COLO668 (cell line): ENCODE results near the gene SRRM3.
"Not testable (repeated sequence)": the region's sequence is repeated elsewhere in the genome, so short reads cannot be mapped to it uniquely, and the experiment has no call there.

Source experiments
- DNase-seq: peaks from one replicate; lab custom pipeline; 2025; ENCODE audit not compliant: unreplicated experiment; lab: John Stamatoyannopoulos, UW

The SRRM3 gene

GRCh38 chr7:76187272-76187671 lies 14.4 kb upstream of the SRRM3 start:
- no peak for DNase-seq

DNA sequence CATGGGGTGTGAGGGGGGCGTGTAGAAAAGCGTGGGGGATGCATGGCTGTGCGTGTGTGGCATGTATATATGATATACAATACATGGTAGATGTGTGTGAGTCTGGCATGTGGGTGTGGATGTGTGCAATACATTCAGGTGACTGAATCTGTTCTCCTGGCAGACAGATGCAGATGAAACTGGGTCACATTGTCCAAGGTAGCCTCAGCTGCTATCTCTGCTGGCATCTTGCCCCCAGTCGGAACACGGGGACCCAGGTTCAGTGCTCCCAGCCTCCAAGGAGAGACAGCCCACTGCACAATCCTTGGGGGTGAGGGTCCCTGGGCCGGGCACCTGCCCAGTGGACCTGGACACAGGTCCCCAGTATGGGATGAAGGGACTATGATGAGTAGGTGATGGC lies 12.4 kb upstream of the SRRM3 start:
- no peak for DNase-seq

DNA sequence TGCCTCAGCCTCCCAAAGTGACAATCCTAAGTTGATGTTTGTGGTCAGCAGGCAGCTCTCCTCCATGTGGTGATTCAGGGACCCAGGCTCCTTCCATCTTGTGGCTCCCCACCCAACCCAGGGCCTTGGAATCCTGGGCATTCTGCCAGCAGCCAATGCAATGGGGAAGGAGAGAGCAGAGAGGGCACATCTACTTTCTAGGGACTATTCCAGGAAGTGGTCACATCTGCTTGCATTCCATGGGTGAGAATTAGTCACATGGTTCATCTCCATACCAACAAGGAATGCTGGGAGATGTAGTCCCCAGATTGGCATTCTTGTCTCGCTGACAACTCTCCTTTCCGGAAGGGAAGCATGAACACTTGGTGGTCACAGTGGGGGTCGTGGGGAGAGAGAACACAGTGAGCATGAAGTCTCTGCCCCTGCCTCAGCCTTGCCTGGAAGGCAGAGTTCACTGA lies 9.9 kb upstream of the SRRM3 start:
- DNase-seq = peak; percentile 47

DNA sequence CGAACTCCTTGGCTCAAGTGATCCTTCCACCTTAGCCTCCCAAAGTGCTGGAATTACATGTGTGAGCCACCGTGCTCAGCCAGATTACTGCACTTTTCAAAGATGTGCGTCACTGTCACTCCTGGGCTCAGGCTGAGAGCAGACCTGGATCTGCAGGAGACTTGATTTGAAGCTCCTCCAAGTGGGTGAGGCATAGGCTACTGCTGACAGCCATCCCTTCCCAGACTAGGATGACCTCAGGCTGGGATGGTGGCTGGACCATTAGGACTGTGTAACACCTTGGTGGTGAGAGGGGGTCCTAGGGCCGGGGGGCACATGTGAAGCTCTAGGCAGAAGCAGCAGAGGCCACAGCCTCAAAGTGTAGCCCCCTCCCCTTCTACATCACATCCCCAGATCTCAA lies 8.2 kb upstream of the SRRM3 start:
- no peak for DNase-seq

GRCh38 chr7:76193883-76194282 lies 7.8 kb upstream of the SRRM3 start:
- DNase-seq = no peak

GRCh38 chr7:76196786-76197185 lies 4.9 kb upstream of the SRRM3 start:
- DNase-seq = no peak

DNA sequence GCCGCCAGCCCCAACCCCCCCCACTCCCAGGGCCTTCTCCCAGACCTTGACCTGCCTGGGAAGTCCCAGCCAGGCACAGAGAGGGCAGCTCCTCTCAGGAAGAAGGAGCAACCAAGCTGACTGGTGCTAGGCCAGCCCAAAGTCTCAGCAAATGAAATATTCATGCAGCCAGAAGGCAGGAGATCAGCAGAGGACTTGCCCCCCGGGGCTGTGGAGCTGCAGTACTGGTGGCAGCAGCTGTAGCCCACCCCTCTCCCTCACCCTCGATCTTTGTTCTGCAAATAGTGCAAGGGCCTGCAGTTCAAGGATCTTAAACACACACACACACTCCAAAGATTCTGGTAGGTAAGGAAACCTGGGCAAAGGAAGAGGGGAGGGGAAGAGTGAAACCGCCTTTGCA lies 3.5 kb upstream of the SRRM3 start:
- no peak for DNase-seq

GRCh38 chr7:76202666-76203030 lies 952 bp downstream of the SRRM3 start:
- peak; percentile 10 for DNase-seq

DNA sequence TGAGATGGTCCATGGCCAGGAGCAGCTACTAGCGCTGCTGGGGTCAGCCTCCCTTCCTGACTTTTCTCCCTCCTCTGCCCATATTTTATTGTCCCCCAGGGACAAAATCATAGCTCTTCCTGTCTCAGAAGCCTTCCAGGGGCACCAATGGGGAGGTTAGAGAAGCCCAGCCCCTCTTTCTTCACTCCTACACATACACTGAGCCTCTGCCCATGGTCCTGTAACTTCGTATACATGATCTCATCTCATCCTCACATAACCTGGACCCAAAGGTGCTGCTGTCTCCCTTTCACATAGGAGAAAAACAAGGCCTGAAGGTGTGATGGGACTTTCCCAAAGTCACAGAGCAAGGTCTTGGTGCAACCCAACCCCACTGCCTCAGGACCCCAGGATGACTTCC lies 2.5 kb downstream of the SRRM3 start:
- DNase-seq = no peak

DNA sequence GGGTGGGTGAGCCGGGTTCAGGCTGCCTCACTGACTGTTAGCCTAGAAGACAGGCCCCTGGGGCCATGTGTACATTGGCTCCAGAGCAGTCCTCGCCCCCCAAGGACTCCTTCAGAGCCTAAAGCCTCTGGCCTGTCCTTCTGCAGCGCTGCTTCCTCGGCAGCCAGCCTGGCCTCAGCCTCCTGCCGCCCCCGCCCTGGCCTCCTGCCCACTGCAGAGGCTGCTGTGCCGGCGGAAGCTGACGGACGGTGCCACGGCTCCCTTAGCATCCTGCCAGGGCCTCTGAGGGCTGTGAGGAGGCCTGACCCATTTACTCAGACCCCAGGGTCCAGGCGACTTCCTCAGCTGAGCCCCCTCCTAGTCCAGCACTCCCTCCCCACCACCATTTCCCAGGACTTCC lies 4.9 kb downstream of the SRRM3 start:
- no peak for DNase-seq

DNA sequence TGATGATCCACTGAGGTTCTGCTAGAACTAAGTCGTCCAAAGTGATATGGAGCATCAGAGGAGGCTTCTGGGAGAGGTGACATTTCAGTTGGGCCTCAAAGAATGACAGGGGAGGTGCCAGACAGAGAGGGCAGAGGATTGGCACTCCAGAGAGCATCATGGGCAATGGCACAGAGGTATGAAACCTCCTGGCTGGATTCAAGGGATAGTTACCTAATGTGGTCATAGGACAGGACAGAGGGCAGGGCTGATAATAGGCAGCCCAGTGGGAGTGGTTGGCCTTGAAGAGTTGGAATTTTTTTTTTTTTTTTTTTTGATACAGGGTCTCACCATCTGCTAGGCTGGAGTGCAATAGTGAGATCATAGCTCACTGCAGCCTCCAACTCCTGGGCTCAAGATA lies 7.6 kb downstream of the SRRM3 start:
- no peak for DNase-seq

DNA sequence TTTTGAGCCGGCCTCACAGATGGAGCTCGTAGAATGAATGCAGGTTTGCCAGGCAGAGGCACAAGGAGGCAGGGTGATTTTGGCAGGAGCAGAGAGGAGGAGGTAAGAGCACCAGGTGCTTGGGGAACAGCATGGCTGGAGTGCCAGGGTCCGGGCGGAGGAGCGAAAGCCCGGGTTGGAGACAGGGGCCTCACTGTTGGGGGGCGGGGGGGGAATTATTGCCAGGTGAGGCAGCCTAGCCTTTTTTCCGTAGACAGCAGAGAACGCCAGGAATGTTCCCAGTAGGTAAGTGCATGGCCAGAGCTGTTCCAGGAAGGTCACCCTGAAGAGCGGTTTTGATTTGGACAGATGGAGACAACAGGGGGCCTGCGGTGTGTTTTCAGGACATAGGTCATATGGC lies 9.5 kb downstream of the SRRM3 start:
- DNase-seq = no peak

DNA sequence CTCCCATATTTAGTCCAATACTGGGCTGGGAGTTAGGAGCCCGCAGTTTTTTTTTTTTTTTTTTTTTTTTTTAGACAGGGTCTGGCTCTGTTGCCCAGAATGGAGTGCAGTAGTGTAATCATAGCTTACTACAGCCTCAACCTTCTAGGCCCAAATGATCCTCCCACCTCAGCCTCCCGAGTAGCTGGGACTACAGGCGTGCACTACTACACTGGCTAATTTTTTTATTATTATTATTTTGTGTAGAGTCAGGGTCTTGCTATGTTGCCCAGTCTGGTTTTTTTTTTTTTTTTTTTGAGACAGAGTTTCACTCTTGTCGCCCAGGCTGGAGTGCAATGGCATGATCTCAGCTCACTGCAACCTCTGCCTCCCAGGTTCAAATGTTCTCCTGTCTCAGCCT lies 13.7 kb downstream of the SRRM3 start:
- not testable (repeated sequence) for DNase-seq

DNA sequence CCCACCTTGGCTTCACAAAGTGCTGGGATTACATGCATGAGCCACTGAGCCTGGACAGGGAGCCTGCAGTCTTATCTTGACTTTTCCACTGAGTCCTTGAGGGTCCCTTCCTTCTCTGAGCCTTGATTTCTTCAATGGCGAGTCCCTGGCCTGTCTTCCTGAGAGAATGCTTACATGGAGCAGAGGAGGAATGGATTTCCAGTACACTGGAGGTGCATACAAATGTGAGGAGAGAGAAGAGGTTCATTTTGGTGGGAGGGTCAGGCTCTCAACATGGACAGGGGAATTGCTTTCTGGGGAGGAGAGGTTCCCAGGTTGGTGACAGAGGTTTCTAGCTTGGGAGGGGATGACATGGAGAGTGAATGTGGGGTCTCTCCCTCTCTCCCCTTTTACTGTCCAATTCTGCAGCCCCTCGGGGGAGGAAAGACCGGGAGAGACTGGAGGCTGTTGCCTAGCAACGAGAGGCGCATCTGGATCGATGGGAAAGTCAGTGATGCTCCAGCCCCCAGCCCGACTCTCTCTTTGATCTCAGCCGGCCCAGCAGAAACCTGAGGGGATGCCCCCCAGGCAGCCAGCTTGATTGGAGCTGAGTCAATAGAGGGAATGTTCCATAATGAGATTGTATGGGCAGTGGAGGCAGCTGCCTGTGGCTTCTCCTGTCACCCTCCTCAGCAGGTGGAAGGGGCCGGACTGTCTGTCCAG lies 14.8 kb downstream of the SRRM3 start:
- no peak for DNase-seq

DNA sequence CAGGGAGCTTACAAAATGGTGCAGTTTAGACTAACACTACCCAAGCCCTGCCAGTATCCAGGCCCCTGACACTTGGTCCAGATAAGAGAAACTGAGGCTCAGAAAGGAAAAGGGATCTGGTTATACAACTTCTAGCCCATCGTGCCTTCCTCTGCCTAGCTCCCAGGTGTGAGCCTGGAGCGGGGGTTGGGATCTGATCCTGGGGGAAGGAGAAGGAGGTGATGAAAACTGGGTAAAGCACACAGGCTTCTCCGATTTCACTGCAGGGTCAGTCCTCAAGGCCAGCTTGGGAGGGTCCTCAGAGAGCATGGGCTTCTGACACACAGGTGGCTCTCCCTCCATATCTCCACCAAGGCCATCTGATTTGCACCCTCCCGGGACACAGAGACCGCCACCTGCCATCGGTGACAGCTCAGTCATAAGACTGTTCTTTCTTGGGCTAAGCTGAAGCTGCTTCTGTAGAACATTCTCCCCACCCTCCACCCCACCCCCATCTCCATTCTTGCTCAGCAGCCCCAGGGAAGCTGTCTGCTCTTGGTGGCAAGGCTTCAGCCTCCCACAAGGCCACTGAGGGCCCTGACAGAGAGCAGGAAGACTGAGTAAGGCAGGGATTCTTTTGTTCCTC lies 16.4 kb downstream of the SRRM3 start:
- DNase-seq = no peak

DNA sequence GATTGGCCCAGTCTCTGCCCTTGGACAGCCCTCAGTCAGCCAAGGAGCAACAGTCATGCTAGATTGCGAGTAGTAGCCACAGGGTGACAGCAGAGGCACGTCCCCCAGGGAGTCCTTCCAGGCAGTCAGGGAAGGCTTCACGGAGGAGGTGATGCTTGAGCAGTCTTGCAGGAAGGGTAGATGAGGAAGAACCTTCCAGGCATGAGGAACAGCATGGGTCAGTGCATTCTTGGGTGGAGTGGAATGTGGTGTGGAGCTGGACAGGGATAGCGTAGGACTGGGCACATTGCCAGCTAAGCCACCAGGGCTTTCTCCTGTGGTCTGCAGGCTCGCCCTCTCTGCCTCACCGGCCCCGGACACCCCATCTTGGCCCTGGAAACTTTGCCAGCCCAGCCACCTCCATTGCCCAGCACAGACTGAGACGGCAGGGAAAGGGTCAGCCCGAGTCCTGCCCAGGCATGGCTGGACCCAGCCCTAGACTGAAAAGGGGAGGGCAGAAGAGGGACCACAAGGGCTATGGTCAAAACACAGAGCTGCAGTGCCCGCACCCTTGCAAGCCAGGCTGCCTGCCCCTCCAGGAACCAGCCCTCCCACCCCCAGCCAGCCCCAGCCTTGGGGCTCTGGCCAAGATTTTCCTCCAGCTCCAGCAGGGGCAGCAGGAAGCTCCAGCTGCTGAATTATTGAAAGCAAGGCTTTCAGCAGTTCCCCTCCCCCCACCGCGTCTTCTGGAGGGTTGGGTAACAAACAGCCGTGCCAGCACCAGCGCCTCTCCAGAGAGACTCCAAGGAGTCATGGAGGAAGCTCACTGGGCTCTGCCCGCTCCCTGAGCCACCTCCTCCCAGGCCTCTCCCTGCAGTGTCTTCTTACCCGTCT lies 18.7 kb downstream of the SRRM3 start:
- no peak for DNase-seq

- DNase-seq = no peak
Observed at GRCh38 chr7:76222333-76222732, 20.6 kb downstream of the SRRM3 start.

DNA sequence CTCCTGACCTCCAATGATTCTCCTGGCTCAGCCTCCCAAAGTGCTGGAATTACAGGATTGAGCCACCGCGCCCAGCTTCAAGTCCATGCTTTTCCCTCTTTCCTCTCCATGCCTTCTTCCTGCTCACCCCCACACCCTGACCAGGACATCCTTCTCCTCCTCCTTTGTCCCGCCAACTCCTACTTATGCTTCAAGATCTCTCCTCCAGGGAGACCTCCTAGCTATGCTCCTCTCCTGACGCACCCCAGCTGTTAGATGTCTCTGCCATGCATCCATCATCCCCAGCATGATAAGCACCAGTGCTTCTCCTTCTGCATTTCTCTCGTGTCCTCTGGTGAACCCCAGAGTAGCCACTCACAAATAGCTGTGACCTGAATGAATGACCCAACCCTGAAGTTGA lies 21.1 kb downstream of the SRRM3 start:
- DNase-seq = no peak

GRCh38 chr7:76223286-76223972 lies 21.7 kb downstream of the SRRM3 start:
- DNase-seq = no peak

DNA sequence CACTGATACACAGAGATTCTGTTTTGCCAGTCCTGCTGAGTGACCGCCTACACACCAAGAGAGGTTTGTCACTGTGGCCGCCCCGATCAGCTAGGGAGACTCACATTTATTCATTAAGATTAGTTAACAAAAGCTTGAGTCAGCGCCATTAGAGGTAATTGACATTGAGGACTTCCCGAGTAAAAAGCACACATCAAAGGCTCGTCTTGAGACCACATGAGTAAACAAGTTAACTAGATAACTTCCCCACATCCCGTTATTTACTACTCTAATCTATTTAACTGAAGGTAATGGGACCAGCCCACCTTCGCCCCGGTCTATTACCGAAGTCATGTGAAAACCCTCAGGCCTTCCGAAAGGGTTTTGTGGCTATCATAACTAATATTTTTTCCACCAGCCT lies 23.0 kb downstream of the SRRM3 start:
- no peak for DNase-seq

- DNase-seq = no peak
Observed at GRCh38 chr7:76225379-76225778, 23.7 kb downstream of the SRRM3 start.
